Loucy (cell line): ENCODE measurements around the gene RPE65.

ENCODE experiments used
- H2AFZ ChIP-seq: fragments of 200-600 bp; sonication (generic); 2 replicates; pipeline ENCODE4 v1.6.0; 2016; ENCODE audit warnings: antibody characterized with exemption, mild to moderate bottlenecking, low read length, moderate library complexity
- H3F3A ChIP-seq: fragments of 200-600 bp; 2 replicates; pipeline ENCODE4 v1.6.0; 2016; ENCODE audit warnings: antibody characterized with exemption, low read depth, mild to moderate bottlenecking
- H3K27me3 ChIP-seq: fragments of 200-600 bp; sonication (generic); 2 replicates; pipeline ENCODE4 v1.6.1; 2014; ENCODE audit warnings: low read length, mild to moderate bottlenecking; ENCODE audit not compliant: insufficient read depth, poor library complexity, severe bottlenecking
- H3K36me3 ChIP-seq: fragments of 200-600 bp; sonication (generic); 2 replicates; pipeline ENCODE4 v1.6.1; 2016; ENCODE audit warnings: low read length; ENCODE audit not compliant: insufficient read depth
- H3K4me1 ChIP-seq: fragments of 200-600 bp; sonication (generic); 2 replicates; pipeline ENCODE4 v1.5.1; 2014; ENCODE audit warnings: low read length, mild to moderate bottlenecking; ENCODE audit not compliant: insufficient read depth, poor library complexity, severe bottlenecking
- H3K4me2 ChIP-seq: fragments of 200-600 bp; sonication (generic); 2 replicates; pipeline ENCODE4 v1.6.0; 2014; ENCODE audit warnings: antibody characterized with exemption, low read length, low read depth, mild to moderate bottlenecking; ENCODE audit not compliant: poor library complexity, severe bottlenecking
- H3K4me3 ChIP-seq: fragments of 200-600 bp; sonication (generic); 2 replicates; pipeline ENCODE4 v1.5.1; 2014; ENCODE audit warnings: low read length, mild to moderate bottlenecking, mixed read lengths; ENCODE audit not compliant: poor library complexity, severe bottlenecking
- H3K79me2 ChIP-seq: fragments of 200-600 bp; sonication (generic); 2 replicates; pipeline ENCODE4 v1.6.1; 2014; ENCODE audit warnings: low read length; ENCODE audit not compliant: insufficient read depth
- H3K9ac ChIP-seq: fragments of 200-600 bp; sonication (generic); 2 replicates; pipeline ENCODE4 v1.6.0; 2014; ENCODE audit warnings: mild to moderate bottlenecking, low read depth, low read length, moderate library complexity; ENCODE audit not compliant: poor library complexity, severe bottlenecking
- H3K9me2 ChIP-seq: fragments of 200-600 bp; sonication (generic); replicated peaks from 2 replicates; pipeline ENCODE4 v1.6.1; 2016; ENCODE audit warnings: low read depth, low read length, mixed read lengths
- H3K9me3 ChIP-seq: fragments of 200-600 bp; sonication (generic); 2 replicates; pipeline ENCODE4 v1.6.1; 2014; ENCODE audit warnings: mild to moderate bottlenecking, antibody characterized with exemption, low read length, low read depth; ENCODE audit not compliant: insufficient read depth
- H4K20me1 ChIP-seq: fragments of 200-600 bp; sonication (generic); 2 replicates; pipeline ENCODE4 v1.6.0; 2014; ENCODE audit warnings: antibody characterized with exemption, low read length, mild to moderate bottlenecking; ENCODE audit not compliant: insufficient read depth, poor library complexity, severe bottlenecking
- EZH2phosphoT487 ChIP-seq: fragments of 200-600 bp; IDR thresholded peaks from 2 replicates; pipeline ENCODE4 v1.6.1; 2018; ENCODE audit warnings: antibody characterized with exemption, mild to moderate bottlenecking, moderate library complexity, borderline replicate concordance
- TF ChIP-seq, protein P1 (sequence below): fragments of 200-600 bp; sonication (generic); conservative IDR thresholded peaks from 2 replicates; pipeline ENCODE4 v1.5.1; 2014; ENCODE audit warnings: mild to moderate bottlenecking, antibody characterized with exemption, low read length

Gene RPE65

GRCh38 chr1:68448365-68448764 lies 1.4 kb downstream of the RPE65 start:
- Histone ChIP-seq H3K9me3 (no peaks in the 10 kb centered on the region), H3K36me3 (no peaks in the 10 kb centered on the region), H3K4me3 (no peak overlapping the region), H4K20me1 (no peaks in the 10 kb centered on the region), H3K9me2 (no peaks in the 10 kb centered on the region), H2AFZ (no peak overlapping the region), H3K9ac (no peak overlapping the region), H3K4me2 (no peak overlapping the region), H3K79me2 (no peaks in the 10 kb centered on the region), H3K27me3 (no peaks in the 10 kb centered on the region), H3F3A (no peaks in the 10 kb centered on the region), H3K4me1 (no peaks in the 10 kb centered on the region)
- TF ChIP-seq, protein P1, sequence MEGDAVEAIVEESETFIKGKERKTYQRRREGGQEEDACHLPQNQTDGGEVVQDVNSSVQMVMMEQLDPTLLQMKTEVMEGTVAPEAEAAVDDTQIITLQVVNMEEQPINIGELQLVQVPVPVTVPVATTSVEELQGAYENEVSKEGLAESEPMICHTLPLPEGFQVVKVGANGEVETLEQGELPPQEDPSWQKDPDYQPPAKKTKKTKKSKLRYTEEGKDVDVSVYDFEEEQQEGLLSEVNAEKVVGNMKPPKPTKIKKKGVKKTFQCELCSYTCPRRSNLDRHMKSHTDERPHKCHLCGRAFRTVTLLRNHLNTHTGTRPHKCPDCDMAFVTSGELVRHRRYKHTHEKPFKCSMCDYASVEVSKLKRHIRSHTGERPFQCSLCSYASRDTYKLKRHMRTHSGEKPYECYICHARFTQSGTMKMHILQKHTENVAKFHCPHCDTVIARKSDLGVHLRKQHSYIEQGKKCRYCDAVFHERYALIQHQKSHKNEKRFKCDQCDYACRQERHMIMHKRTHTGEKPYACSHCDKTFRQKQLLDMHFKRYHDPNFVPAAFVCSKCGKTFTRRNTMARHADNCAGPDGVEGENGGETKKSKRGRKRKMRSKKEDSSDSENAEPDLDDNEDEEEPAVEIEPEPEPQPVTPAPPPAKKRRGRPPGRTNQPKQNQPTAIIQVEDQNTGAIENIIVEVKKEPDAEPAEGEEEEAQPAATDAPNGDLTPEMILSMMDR = no peak

DNA sequence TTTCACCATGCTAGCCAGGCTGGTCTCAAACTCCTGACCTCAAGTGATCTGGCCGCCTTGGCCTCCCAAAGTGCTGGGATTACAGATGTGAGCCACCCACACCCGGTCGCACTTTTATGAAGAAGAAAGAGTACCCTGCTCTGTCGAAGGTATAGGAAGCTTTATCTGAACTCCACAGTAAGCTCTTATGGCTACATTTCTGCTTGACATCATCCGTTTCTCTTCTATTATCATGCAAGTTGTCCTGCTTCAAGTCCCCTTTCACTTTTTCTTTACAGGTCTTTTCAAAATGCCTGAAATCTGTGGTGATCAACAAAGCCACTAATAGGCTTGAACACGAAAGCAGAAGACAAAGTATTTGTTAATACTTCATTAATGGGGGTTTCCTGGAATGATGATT lies 4.0 kb downstream of the RPE65 start:
- Histone ChIP-seq H3K9ac (no peak overlapping the region), H3K4me3 (no peak overlapping the region), H3K36me3 (no peaks in the 10 kb centered on the region), H3K9me3 (no peaks in the 10 kb centered on the region), H3K27me3 (no peaks in the 10 kb centered on the region), H3K4me2 (no peak overlapping the region), H4K20me1 (no peaks in the 10 kb centered on the region), H2AFZ (no peak overlapping the region), H3K4me1 (no peaks in the 10 kb centered on the region), H3K79me2 (no peaks in the 10 kb centered on the region), H3K9me2 (no peaks in the 10 kb centered on the region), H3F3A (no peaks in the 10 kb centered on the region)
- TF ChIP-seq, protein P1 = no peak
- TF ChIP-seq EZH2phosphoT487 = no peak

DNA sequence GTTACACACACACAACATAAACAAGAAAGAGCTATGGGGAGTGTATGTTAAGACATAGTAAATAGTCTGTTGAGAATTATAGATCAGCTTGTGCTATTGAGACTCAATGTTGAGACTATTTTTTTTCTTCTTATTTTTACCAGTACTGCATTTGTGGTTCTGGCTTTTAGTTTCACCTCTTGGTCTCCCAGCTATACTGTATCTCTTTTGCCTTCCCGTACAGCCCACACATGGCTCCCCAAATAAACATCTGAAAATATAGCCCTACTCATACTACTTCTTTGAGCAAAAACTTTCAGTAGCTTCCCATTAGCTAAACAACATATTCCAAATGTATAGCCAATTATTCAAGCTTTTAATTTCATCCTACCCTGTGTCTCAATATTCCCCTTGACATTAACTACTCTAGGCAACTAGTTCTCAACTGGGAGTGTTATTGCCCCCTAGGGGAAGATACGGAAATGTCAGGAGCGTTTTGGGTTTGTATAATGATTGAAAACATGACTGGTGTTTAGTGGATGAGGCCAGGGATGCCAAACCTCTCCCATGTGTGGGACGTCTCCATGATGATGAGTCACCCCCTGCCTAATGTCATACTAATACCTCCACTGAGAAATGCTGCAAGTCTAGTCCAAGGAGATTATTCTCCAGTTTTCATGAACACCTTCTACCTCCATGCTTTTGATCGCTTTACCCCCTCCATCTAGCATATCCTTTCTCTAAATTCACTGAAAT lies 6.8 kb downstream of the RPE65 start:
- Histone ChIP-seq H3F3A (no peaks in the 10 kb centered on the region), H3K4me3 (no peak overlapping the region), H3K4me1 (no peaks in the 10 kb centered on the region), H3K27me3 (no peaks in the 10 kb centered on the region), H3K9ac (no peak overlapping the region), H3K9me2 (no peaks in the 10 kb centered on the region), H4K20me1 (no peaks in the 10 kb centered on the region), H3K9me3 (no peaks in the 10 kb centered on the region), H3K79me2 (no peaks in the 10 kb centered on the region), H3K4me2 (no peak overlapping the region), H2AFZ (no peak overlapping the region), H3K36me3 (no peaks in the 10 kb centered on the region)
- TF ChIP-seq, protein P1 = peak; percentile 80
- no peak for TF ChIP-seq EZH2phosphoT487
